BE2C (cell line): ENCODE measurements around the gene CAMK2D.

Experiments used
- DNase-seq: peaks from one replicate; pipeline ENCODE4 v3.0.0-alpha.2; 2020
- H3K27me3 ChIP-seq: fragments of 250-450 bp; sonication (Bioruptor Pico); 2 replicates; pipeline ENCODE4 v1.5.1; 2020; ENCODE audit warnings: mild to moderate bottlenecking
- H3K36me3 ChIP-seq: fragments of 250-450 bp; sonication (Bioruptor Pico); 2 replicates; pipeline ENCODE4 v1.5.1; 2020; ENCODE audit warnings: mild to moderate bottlenecking
- H3K4me1 ChIP-seq: fragments of 250-450 bp; sonication (Bioruptor Pico); 2 replicates; pipeline ENCODE4 v1.5.1; 2020
- H3K4me3 ChIP-seq: 2 replicates; pipeline ENCODE4 v1.5.1; 2011; ENCODE audit warnings: low read depth, low read length
- H3K9me3 ChIP-seq: fragments of 250-450 bp; sonication (Bioruptor Pico); 2 replicates; pipeline ENCODE4 v1.5.1; 2020
- CTCF ChIP-seq: IDR thresholded peaks from 2 replicates; pipeline ENCODE4 v1.5.1; 2012; ENCODE audit warnings: mild to moderate bottlenecking, low read depth, low read length

The CAMK2D gene

GRCh38 chr4:113525521-113525920, 236.0 kb downstream of the CAMK2D start:
- Histone ChIP-seq H3K4me1 (no peaks in the 10 kb centered on the region), H3K27me3 (no peaks in the 10 kb centered on the region), H3K4me3 (no peak overlapping the region), H3K36me3 (no peaks in the 10 kb centered on the region), H3K9me3 (no peaks in the 10 kb centered on the region)
- TF ChIP-seq CTCF = no peak
- no peak for DNase-seq

GRCh38 chr4:113524505-113525186, 236.9 kb downstream of the CAMK2D start:
- Histone ChIP-seq H3K36me3 (no peaks in the 10 kb centered on the region), H3K4me1 (no peaks in the 10 kb centered on the region), H3K27me3 (no peaks in the 10 kb centered on the region), H3K4me3 (no peak overlapping the region), H3K9me3 (no peaks in the 10 kb centered on the region)
- no peak for TF ChIP-seq CTCF
- no peak for DNase-seq

GRCh38 chr4:113524096-113524495, 237.4 kb downstream of the CAMK2D start:
- Histone ChIP-seq H3K4me3 (no peak overlapping the region), H3K9me3 (no peaks in the 10 kb centered on the region), H3K36me3 (no peaks in the 10 kb centered on the region), H3K4me1 (no peaks in the 10 kb centered on the region), H3K27me3 (no peaks in the 10 kb centered on the region)
- DNase-seq = no peak
- no peak for TF ChIP-seq CTCF

GRCh38 chr4:113522433-113522832, 239.1 kb downstream of the CAMK2D start:
- Histone ChIP-seq H3K36me3 (no peaks in the 10 kb centered on the region), H3K4me3 (no peak overlapping the region), H3K4me1 (no peaks in the 10 kb centered on the region), H3K27me3 (no peaks in the 10 kb centered on the region), H3K9me3 (no peaks in the 10 kb centered on the region)
- DNase-seq = no peak
- TF ChIP-seq CTCF = no peak

GRCh38 chr4:113513382-113513781, 248.2 kb downstream of the CAMK2D start:
- Histone ChIP-seq H3K27me3 (no peaks in the 10 kb centered on the region), H3K4me1 (no peaks in the 10 kb centered on the region), H3K9me3 (no peaks in the 10 kb centered on the region), H3K36me3 (peaks cover 11% of the 10 kb centered on the region), H3K4me3 (no peak overlapping the region)
- TF ChIP-seq CTCF = no peak
- DNase-seq = no peak

- Histone ChIP-seq H3K4me1 (no peaks in the 10 kb centered on the region), H3K36me3 (peaks cover 11% of the 10 kb centered on the region), H3K9me3 (no peaks in the 10 kb centered on the region), H3K4me3 (no peak overlapping the region), H3K27me3 (no peaks in the 10 kb centered on the region)
- no peak for TF ChIP-seq CTCF
- no peak for DNase-seq
These were observed 248.7 kb downstream of the CAMK2D start for GRCh38 chr4:113512880-113513279.
